Measurements from ENCODE around the gene TTC23. TPM values are rescaled to one million over a fixed set of nuclear protein-coding genes. Genes with fewer than 3 reads are reported as not detected.
"Not testable (repeated sequence)": the region's sequence is repeated elsewhere in the genome, so short reads cannot be mapped to it uniquely, and the experiment has no call there.

The TTC23 gene
- total RNA-seq, 1 experiment from 2014 or later: 31.9 TPM

- Histone ChIP-seq H3K27me3 (replicated peaks) (no peaks in the 10 kb centered on the region), H3K27ac (no peak overlapping the region), H3K36me3 (peaks cover 22% of the 10 kb centered on the region), H3K4me1 (replicated peaks) (peaks cover 24% of the 10 kb centered on the region), H3K4me3 (no peak overlapping the region), H3K9me3 (replicated peaks) (no peaks in the 10 kb centered on the region)
- no peak for DNase-seq (ENCODE audit: low read depth in 1 of 2, low spot score in 2 of 2)
Observed at GRCh38 chr15:99207672-99208071, 41.7 kb downstream of the TTC23 start.

- no peaks in the 10 kb centered on the region for H3K9me3 ChIP-seq (replicated peaks)
- H3K27me3 ChIP-seq (replicated peaks): no peaks in the 10 kb centered on the region
- H3K27ac ChIP-seq: no peak overlapping the region
- H3K36me3 ChIP-seq: peaks cover 33% of the 10 kb centered on the region
- DNase-seq (ENCODE audit: low read depth in 1 of 2, low spot score in 2 of 2): no peak
- no peak overlapping the region for H3K4me3 ChIP-seq
- peaks cover 6% of the 10 kb centered on the region for H3K4me1 ChIP-seq (replicated peaks)
Observed at GRCh38 chr15:99202176-99202552, 47.2 kb downstream of the TTC23 start.

GRCh38 chr15:99201408-99202175 lies 47.8 kb downstream of the TTC23 start:
- H3K27ac ChIP-seq: no peak overlapping the region
- H3K4me3 ChIP-seq: no peak overlapping the region
- DNase-seq (ENCODE audit: low read depth in 1 of 2, low spot score in 2 of 2): no peak
- peaks cover 6% of the 10 kb centered on the region for H3K4me1 ChIP-seq (replicated peaks)
- no peaks in the 10 kb centered on the region for H3K9me3 ChIP-seq (replicated peaks)
- no peaks in the 10 kb centered on the region for H3K27me3 ChIP-seq (replicated peaks)
- H3K36me3 ChIP-seq: peaks cover 34% of the 10 kb centered on the region

- Histone ChIP-seq H3K4me1 (replicated peaks) (peaks cover 6% of the 10 kb centered on the region), H3K27me3 (replicated peaks) (no peaks in the 10 kb centered on the region), H3K27ac (0 out of 2 replicates have a peak overlapping the region, but pooled peaks have one; percentile 3), H3K9me3 (replicated peaks) (no peaks in the 10 kb centered on the region), H3K36me3 (peaks cover 54% of the 10 kb centered on the region), H3K4me3 (no peak overlapping the region)
- DNase-seq (ENCODE audit: low read depth in 1 of 2, low spot score in 2 of 2): peak in 1 of 2 experiments; percentile 27
Observed at GRCh38 chr15:99197856-99198255, 51.5 kb downstream of the TTC23 start.

- H3K9me3 ChIP-seq (replicated peaks): not testable (repeated sequence)
Observed at GRCh38 chr15:99192181-99192580, 57.2 kb downstream of the TTC23 start.

GRCh38 chr15:99187936-99188335 lies 61.4 kb downstream of the TTC23 start:
- H3K4me1 ChIP-seq (replicated peaks): peaks cover 9% of the 10 kb centered on the region; the same call in 1 of the 2 replicates
- no peak for DNase-seq (ENCODE audit: low read depth in 1 of 2, low spot score in 2 of 2)
- H3K27me3 ChIP-seq (replicated peaks): no peaks in the 10 kb centered on the region
- no peak overlapping the region for H3K4me3 ChIP-seq
- H3K9me3 ChIP-seq (replicated peaks): no peaks in the 10 kb centered on the region
- H3K36me3 ChIP-seq: peaks cover 29% of the 10 kb centered on the region
- no peak overlapping the region for H3K27ac ChIP-seq

More at GRCh38 chr15:99192181-99192580, 57.2 kb downstream of the TTC23 start:
- H3K4me3 ChIP-seq; DNase-seq (ENCODE audit: low read depth in 1 of 2, low spot score in 2 of 2); H3K4me1 ChIP-seq (replicated peaks); H3K27ac ChIP-seq; H3K27me3 ChIP-seq (replicated peaks): not testable (repeated sequence)
- H3K36me3 ChIP-seq: peaks cover 57% of the 10 kb centered on the region

GRCh38 chr15:99185414-99186130 lies 63.8 kb downstream of the TTC23 start:
- Histone ChIP-seq H3K27ac (no peak overlapping the region), H3K4me3 (no peak overlapping the region), H3K9me3 (replicated peaks) (no peaks in the 10 kb centered on the region), H3K27me3 (replicated peaks) (no peaks in the 10 kb centered on the region), H3K4me1 (replicated peaks) (peaks cover 9% of the 10 kb centered on the region; the same call in 1 of the 2 replicates), H3K36me3 (peaks cover 14% of the 10 kb centered on the region; the same call in 1 of the 2 replicates)
- no peak for DNase-seq (ENCODE audit: low read depth in 1 of 2, low spot score in 2 of 2)

GRCh38 chr15:99182791-99183190 lies 66.6 kb downstream of the TTC23 start:
- H3K9me3 ChIP-seq (replicated peaks): no peaks in the 10 kb centered on the region
- no peak for DNase-seq (ENCODE audit: low read depth in 1 of 2, low spot score in 2 of 2)
- no peaks in the 10 kb centered on the region for H3K27me3 ChIP-seq (replicated peaks)
- peaks cover 8% of the 10 kb centered on the region; the same call in 1 of the 2 replicates for H3K36me3 ChIP-seq
- no peak overlapping the region for H3K27ac ChIP-seq
- peaks cover 6% of the 10 kb centered on the region; the same call in 1 of the 2 replicates for H3K4me1 ChIP-seq (replicated peaks)
- H3K4me3 ChIP-seq: no peak overlapping the region

GRCh38 chr15:99181545-99181971 lies 67.8 kb downstream of the TTC23 start:
- no peaks in the 10 kb centered on the region for H3K27me3 ChIP-seq (replicated peaks)
- H3K27ac ChIP-seq: no peak overlapping the region

GRCh38 chr15:99180964-99181306 lies 68.4 kb downstream of the TTC23 start:
- H3K36me3 ChIP-seq: peaks cover 3% of the 10 kb centered on the region; the same call in 1 of the 2 replicates
- H3K4me1 ChIP-seq (replicated peaks): peaks cover 2% of the 10 kb centered on the region; the same call in 1 of the 2 replicates
- H3K27me3 ChIP-seq (replicated peaks): no peaks in the 10 kb centered on the region
- no peak overlapping the region for H3K27ac ChIP-seq
- no peaks in the 10 kb centered on the region for H3K9me3 ChIP-seq (replicated peaks)
- H3K4me3 ChIP-seq: no peak overlapping the region
- DNase-seq (ENCODE audit: low read depth in 1 of 2, low spot score in 2 of 2): no peak

More at GRCh38 chr15:99181545-99181971, 67.8 kb downstream of the TTC23 start:
- no peak overlapping the region for H3K4me3 ChIP-seq
- H3K9me3 ChIP-seq (replicated peaks): no peaks in the 10 kb centered on the region
- H3K4me1 ChIP-seq (replicated peaks): peaks cover 6% of the 10 kb centered on the region; the same call in 1 of the 2 replicates
- DNase-seq (ENCODE audit: low read depth in 1 of 2, low spot score in 2 of 2): no peak
- peaks cover 3% of the 10 kb centered on the region; the same call in 1 of the 2 replicates for H3K36me3 ChIP-seq

- H3K9me3 ChIP-seq (replicated peaks): no peaks in the 10 kb centered on the region
- 0 out of 2 replicates have a peak, but pooled peaks cover 6% of the 10 kb centered on the region for H3K36me3 ChIP-seq
- no peaks in the 10 kb centered on the region for H3K4me1 ChIP-seq (replicated peaks)
- no peaks in the 10 kb centered on the region for H3K27me3 ChIP-seq (replicated peaks)
- no peak overlapping the region for H3K4me3 ChIP-seq
- H3K27ac ChIP-seq: no peak overlapping the region
- no peak for DNase-seq (ENCODE audit: low read depth in 1 of 2, low spot score in 2 of 2)
Observed at GRCh38 chr15:99180086-99180963, 69.1 kb downstream of the TTC23 start.

- Histone ChIP-seq H3K4me1 (replicated peaks) (no peaks in the 10 kb centered on the region), H3K4me3 (no peak overlapping the region), H3K27ac (no peak overlapping the region), H3K36me3 (peaks cover 23% of the 10 kb centered on the region), H3K27me3 (replicated peaks) (no peaks in the 10 kb centered on the region), H3K9me3 (replicated peaks) (no peaks in the 10 kb centered on the region)
- DNase-seq (ENCODE audit: low read depth in 1 of 2, low spot score in 2 of 2): no peak
Observed at GRCh38 chr15:99177679-99178078, 71.7 kb downstream of the TTC23 start.

GRCh38 chr15:99176757-99177156 lies 72.6 kb downstream of the TTC23 start:
- no peak overlapping the region for H3K27ac ChIP-seq
- no peak overlapping the region for H3K4me3 ChIP-seq
- no peaks in the 10 kb centered on the region for H3K27me3 ChIP-seq (replicated peaks)
- no peaks in the 10 kb centered on the region for H3K9me3 ChIP-seq (replicated peaks)
- DNase-seq (ENCODE audit: low read depth in 1 of 2, low spot score in 2 of 2): no peak
- H3K36me3 ChIP-seq: peaks cover 30% of the 10 kb centered on the region
- H3K4me1 ChIP-seq (replicated peaks): no peaks in the 10 kb centered on the region

All from SJSA1 (cell line).